Muscle layer of duodenum (tissue), 2 donors: ENCODE measurements around the gene CCNI2.
A peak's percentile ranks its signal among the peaks of the same experiment; 100 is the strongest.

Experiments used
- H3K27ac ChIP-seq: one replicate; pipeline ENCODE4 v1.7.0; 2013; ENCODE audit warnings: mild to moderate bottlenecking, low read length
- H3K27me3 ChIP-seq: one replicate; pipeline ENCODE4 v1.7.0; 2013; ENCODE audit warnings: low read depth, mild to moderate bottlenecking, control low read depth, low read length
- H3K36me3 ChIP-seq, 2 donors: one replicate each; pipeline ENCODE4 v1.7.0; 2013; ENCODE audit warnings: low read length in 2 of 2, control low read depth in 1 of 2, mild to moderate bottlenecking in 1 of 2; ENCODE audit not compliant: insufficient read depth in 2 of 2, control insufficient read depth in 1 of 2
- H3K4me1 ChIP-seq, 2 donors: one replicate each; pipeline ENCODE4 v1.7.0; 2013; ENCODE audit warnings: low read length in 2 of 2, mild to moderate bottlenecking in 2 of 2, control low read depth in 1 of 2, moderate library complexity in 1 of 2; ENCODE audit not compliant: insufficient read depth in 2 of 2, control insufficient read depth in 1 of 2
- H3K4me3 ChIP-seq, 2 donors: one replicate each; pipeline ENCODE4 v1.7.0; 2013; ENCODE audit warnings: low read length in 2 of 2, low read depth in 1 of 2, mild to moderate bottlenecking in 1 of 2
- H3K9me3 ChIP-seq, 2 donors: one replicate each; pipeline ENCODE4 v1.7.0; 2013; ENCODE audit warnings: low read length in 2 of 2, control low read depth in 1 of 2, mild to moderate bottlenecking in 1 of 2; ENCODE audit not compliant: control insufficient read depth in 1 of 2
- donor health status: healthy.

The CCNI2 gene

DNA sequence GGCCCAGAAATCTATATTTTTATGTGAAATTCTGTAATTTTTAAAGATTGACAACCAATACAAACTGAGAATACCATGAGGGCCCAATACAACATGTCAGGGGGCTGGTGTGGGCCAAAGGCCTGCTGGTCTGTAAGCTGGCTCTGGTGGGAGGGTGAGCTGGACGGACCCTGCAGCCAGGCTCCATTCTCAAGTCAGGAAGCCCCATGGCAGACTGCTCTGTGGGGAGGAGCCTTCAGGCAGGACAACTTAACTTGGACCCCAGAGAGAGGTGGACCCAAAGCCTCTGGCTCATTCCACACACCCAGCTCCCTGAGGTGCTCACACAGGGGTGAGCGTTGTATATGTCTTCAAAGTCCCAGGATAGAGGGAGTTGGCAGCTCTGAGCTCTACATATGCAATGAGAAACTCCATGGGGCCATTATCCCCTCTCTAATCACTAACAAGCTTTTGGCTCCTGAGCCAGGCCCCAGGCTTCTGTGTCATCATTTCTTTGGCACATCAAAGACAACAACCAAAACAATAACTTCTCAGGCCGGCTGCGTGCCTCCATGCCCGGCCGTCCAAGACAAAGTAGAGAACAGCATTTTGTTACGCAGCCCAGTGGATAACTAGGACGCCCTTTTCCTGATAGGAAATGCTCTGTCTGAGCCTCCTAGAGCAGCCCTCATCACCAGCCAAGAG, 23.4 kb downstream of the CCNI2 start:
- Histone ChIP-seq H3K9me3 (no peaks in the 10 kb centered on the region), H3K4me1 (peaks cover 22 to 38% of the 10 kb centered on the region in 2 donors), H3K27me3 (no peaks in the 10 kb centered on the region), H3K36me3 (no peaks in the 10 kb centered on the region), H3K27ac (no peak overlapping the region), H3K4me3 (no peak overlapping the region)

DNA sequence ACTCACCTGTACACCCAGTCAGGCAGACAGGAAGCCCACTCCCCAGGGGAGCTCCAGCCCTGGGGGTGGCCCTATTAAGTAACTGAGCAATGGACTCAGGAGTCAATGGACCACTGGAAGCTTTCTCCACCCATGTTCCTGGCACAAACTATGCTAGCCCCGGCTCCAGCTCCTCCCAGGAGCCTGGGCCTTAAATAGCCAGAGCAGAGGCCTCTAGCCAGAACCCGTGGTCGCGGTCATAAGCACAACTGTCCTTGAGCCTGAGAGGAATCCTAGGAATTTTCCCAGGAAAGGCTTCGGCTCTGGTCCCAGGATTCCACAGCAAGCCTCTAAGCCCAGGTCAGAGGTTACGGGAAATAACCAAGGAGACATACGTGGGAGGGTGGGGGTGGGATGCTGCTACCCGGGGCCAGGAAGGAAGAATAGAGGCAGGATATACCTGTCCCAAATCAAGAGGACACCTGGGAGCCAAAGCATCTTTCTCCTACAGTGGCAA, 24.3 kb downstream of the CCNI2 start:
- no peaks in the 10 kb centered on the region for H3K27me3 ChIP-seq
- no peak overlapping the region for H3K27ac ChIP-seq
- no peaks in the 10 kb centered on the region for H3K36me3 ChIP-seq
- no peaks in the 10 kb centered on the region for H3K9me3 ChIP-seq
- H3K4me3 ChIP-seq: no peak overlapping the region
- peaks cover 26 to 39% of the 10 kb centered on the region in 2 donors for H3K4me1 ChIP-seq

DNA sequence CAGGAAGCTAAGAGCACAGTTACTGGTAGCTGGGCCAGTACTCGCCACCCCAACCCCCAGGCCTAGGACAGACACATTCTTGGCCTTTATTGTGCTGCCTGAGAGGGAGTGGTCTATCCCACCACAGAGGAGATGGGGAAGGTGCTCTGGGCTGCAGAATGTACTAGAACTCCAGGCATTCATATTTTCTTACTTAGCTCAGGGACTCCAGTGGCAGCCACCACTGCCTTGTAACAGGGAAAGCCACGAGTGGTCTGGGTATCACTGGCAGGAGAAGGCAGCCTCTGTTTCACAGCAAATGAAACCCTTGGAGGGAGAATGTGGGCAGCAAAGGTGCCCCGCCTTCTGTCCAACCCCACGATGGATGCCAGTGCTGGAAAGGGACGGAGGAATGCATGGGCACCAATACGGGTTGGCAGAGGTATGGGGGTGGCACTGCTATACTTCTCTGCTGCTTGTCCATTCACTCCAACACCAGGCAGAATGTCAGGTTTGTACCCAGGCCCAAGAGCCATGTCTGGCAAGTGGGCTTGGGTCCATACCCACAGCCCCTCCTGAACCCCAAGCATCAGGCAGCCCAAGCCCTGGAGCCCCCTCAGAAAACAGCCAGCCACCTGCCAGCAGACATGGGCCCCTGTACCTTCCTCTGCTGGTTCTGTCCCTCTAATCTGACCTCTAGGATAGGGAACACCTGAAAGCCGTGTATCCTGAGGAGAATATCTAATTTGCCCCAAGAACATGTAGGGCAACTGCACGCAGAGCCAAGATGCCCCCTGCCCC, 25.3 kb downstream of the CCNI2 start:
- Histone ChIP-seq H3K9me3 (no peaks in the 10 kb centered on the region), H3K36me3 (no peaks in the 10 kb centered on the region), H3K27me3 (no peaks in the 10 kb centered on the region), H3K27ac (no peak overlapping the region), H3K4me3 (no peak overlapping the region), H3K4me1 (peaks cover 24 to 30% of the 10 kb centered on the region in 2 donors)

DNA sequence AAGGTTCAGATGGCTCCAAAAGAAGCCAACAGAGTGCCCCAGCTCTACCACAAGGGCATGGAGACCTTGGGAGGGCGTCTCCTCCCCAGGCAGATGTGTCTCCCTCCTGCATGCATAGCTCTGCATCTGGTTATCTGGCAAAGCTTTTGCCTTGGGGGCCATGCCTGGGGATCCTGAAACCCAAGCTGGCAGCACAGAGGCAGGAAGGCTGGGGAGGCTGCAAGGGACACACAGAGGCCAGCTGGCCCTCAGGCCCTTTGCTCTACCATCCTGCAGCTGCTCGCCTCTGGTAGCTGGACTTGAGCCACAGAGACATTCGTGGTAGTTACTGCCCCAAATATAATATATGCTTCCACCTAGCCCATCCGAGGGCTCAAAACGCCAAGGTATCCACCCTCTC, 25.9 kb downstream of the CCNI2 start:
- no peak overlapping the region for H3K4me3 ChIP-seq
- H3K27ac ChIP-seq: no peak overlapping the region
- H3K27me3 ChIP-seq: no peaks in the 10 kb centered on the region
- no peaks in the 10 kb centered on the region for H3K36me3 ChIP-seq
- no peaks in the 10 kb centered on the region for H3K9me3 ChIP-seq
- H3K4me1 ChIP-seq: peaks cover 21 to 32% of the 10 kb centered on the region in 2 donors

DNA sequence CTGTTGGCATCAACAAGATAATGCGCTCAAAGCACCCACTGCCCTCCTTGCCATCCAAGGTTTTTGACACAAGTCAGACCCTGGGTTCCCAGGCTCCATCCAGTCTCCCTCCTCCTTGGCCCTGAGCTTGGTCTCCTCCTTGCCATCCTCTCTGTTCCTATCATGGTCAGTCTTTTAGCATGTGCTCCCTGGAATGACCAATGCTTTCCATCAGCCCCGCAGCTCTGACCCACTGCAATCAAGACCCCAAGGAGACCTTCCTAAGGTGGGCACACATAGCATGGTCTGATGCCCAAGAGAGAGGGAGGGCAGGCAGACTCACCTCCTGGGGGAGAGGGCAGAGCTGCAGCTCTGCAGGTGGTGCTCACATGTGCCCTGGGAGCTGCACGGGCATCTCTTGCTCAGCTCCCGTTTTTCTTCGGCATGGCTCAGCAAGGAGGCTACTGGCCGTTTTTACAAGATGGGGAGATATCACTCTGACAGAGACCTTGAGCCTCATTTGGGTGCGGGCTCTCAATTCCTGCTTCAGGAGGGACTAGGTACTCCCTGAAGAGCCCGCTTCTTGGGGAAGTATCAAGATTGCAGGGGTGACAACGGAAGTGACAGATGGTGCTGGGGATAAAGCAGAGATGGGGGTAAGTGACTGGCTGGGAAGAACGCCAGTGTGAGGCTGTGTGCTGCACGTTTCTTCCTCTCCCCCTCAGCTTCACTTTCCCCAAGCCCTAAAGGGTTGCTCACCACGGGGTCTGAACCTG, 26.6 kb downstream of the CCNI2 start:
- H3K36me3 ChIP-seq: no peaks in the 10 kb centered on the region
- H3K27ac ChIP-seq: no peak overlapping the region
- H3K27me3 ChIP-seq: no peaks in the 10 kb centered on the region
- no peak overlapping the region for H3K4me3 ChIP-seq
- peaks cover 22 to 31% of the 10 kb centered on the region in 2 donors for H3K4me1 ChIP-seq
- H3K9me3 ChIP-seq: no peaks in the 10 kb centered on the region

DNA sequence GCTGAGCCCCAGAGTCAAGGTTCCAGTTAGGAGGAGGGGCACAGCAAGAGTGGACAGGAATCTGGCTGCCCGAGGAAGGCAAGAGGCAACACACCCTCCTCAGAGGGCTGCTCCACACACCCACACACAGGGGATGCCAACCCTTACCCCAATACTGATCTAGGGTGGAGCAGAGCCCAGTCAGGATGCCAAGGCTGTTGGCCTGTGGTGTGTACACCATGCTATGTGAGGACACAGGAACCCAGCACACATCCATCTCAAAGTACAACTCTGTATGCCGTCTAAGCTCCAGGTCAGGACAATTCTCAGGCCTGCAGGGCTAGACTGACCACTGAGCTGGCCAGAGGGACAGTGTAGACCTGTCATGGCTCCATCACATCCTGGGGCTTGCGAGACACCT, 27.2 kb downstream of the CCNI2 start:
- no peaks in the 10 kb centered on the region for H3K9me3 ChIP-seq
- no peaks in the 10 kb centered on the region for H3K27me3 ChIP-seq
- H3K27ac ChIP-seq: no peak overlapping the region
- H3K4me3 ChIP-seq: no peak overlapping the region
- no peaks in the 10 kb centered on the region for H3K36me3 ChIP-seq
- H3K4me1 ChIP-seq: peaks cover 22 to 31% of the 10 kb centered on the region in 2 donors

DNA sequence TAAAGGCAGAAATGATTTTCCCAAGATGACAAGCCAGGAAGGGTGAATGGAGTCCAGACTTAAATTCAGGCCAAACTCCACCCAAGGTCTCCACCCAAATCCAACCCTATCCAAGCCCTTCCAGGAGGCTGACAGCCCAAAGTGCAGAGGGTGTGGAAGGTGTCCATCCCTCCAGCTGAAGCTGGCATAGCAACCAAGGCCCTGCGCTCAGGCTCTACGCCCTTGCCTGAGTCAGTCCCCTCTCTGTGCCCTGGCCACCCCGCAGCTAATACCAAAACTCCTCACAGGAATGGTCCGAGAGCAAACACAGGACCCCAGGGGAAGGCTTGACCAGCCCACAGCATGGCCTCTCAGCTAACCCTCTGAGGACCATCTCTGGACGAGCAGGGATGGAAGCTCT, 27.7 kb downstream of the CCNI2 start:
- Histone ChIP-seq H3K27ac (peak overlapping the region; percentile 41), H3K9me3 (no peaks in the 10 kb centered on the region), H3K36me3 (no peaks in the 10 kb centered on the region), H3K4me3 (peak overlapping the region in 1 of 2 donors; percentile 28), H3K4me1 (peaks cover 22 to 31% of the 10 kb centered on the region in 2 donors), H3K27me3 (no peaks in the 10 kb centered on the region)

DNA sequence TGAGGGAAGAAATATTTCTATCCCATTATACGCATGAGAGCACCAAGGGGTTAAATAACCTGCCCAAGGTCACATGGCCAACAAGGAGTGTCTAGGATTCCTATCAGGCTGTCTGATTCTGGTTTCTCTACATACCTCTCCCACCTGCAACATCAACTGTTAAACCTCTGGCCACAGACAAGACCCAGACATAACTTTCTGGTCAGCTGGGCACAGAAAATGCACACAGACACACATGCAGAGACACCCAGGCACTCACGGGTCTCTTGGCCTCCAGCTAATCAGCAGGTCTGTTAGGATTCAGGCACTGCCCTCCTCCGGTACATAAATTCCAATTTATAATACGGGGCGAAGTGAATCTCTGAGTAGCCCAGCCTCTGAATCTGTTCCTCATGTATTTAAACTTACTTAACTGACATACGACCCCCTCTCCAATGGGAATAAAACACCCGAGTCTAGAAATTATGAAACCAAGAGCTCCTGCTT, 28.3 kb downstream of the CCNI2 start:
- Histone ChIP-seq H3K36me3 (no peaks in the 10 kb centered on the region), H3K27ac (peak overlapping the region; percentile 60), H3K4me3 (peak overlapping the region; percentile 66 to 77), H3K4me1 (peaks cover 22 to 31% of the 10 kb centered on the region in 2 donors), H3K27me3 (no peaks in the 10 kb centered on the region), H3K9me3 (no peaks in the 10 kb centered on the region)

DNA sequence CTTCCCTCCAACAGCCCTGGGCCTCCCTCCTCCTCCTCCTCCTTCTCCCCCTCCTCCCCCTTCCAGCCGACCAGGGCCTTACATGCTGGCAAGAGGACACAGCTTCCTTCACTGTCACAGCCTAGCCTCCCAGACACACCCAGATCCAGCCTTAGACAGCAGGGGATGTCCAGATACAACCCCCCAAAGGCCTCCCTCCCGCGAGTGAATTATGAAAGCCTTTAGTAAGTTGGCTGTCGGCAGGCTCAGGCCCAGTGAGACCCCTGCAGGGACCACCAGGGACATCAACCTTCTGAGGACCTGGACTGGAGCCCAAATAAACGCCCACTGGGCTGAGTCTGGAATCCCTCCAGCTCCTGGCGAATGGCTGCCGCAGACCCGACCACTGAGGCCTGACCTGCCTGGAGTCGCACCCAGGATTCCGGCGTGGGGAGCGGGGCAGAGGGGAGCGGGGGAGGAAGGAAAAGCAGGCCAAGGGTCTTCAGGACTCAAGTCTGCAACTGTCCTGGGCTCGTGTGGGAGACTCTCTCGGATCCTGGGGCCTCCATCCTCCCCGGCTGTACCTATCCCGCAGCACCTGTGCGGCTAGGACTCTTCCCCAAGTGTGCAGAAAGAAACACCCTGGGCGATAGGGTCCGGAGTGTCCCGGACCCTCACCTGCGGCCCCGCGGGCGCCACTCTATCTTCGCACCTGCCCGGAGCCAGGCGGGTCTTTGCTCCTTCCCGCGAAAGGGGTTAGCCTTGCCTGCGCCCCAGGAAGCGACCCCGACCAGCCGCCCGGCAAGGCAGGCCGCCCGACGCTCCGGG, 29.1 kb downstream of the CCNI2 start:
- no peaks in the 10 kb centered on the region for H3K36me3 ChIP-seq
- peaks cover 18 to 30% of the 10 kb centered on the region in 2 donors for H3K4me1 ChIP-seq
- H3K27ac ChIP-seq: peak overlapping the region; percentile 60
- no peaks in the 10 kb centered on the region for H3K27me3 ChIP-seq
- no peaks in the 10 kb centered on the region for H3K9me3 ChIP-seq
- H3K4me3 ChIP-seq: peak overlapping the region; percentile 66 to 77

DNA sequence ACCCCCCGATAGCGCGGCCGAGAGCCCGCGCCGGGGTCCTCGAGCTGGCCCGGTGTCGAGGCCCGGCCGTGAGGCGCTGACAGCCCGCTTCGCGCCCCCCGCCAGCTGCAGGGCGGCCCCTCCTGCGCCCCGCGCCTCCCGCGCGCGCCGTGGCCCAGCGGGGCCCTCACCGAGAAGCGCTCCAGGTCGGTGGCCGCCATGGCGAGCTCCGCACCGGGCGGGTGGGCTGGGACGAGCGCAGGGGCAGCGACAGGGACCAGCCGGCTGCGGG, 29.6 kb downstream of the CCNI2 start:
- peaks cover 15 to 26% of the 10 kb centered on the region in 2 donors for H3K4me1 ChIP-seq
- no peak overlapping the region for H3K27ac ChIP-seq
- H3K9me3 ChIP-seq: no peaks in the 10 kb centered on the region
- H3K27me3 ChIP-seq: no peaks in the 10 kb centered on the region
- H3K4me3 ChIP-seq: peak overlapping the region; percentile 66 to 77
- H3K36me3 ChIP-seq: no peaks in the 10 kb centered on the region
